ENCODE data around the gene NTMT1.

NTMT1 gene

GRCh38 chr9:129619787-129620668 is 5.9 kb upstream of the NTMT1 start:
- Histone ChIP-seq H3K4me1 (ENCODE audit: control insufficient read depth, insufficient read depth, low read length, unreplicated experiment) (peaks cover 10% of the 10 kb centered on the region), H3K27me3 (ENCODE audit: insufficient read depth, low read length) (no peaks in the 10 kb centered on the region), H2AFZ (ENCODE audit: low read length, unreplicated experiment) (peak overlapping the region; percentile 61)

GRCh38 chr9:129620669-129621295 is 5.2 kb upstream of the NTMT1 start, which contains the start of gene C9orf50:
C9orf50 (minus strand) TSS chr9:129621101; CDS start chr9:129620574, 527 bp downstream.
- peak within 1 kb of the TSS; percentile 61 for H2AFZ ChIP-seq (ENCODE audit: low read length, unreplicated experiment)
- H3K27me3 ChIP-seq (ENCODE audit: insufficient read depth, low read length) = no peaks in the 10 kb centered on the region
- H3K4me1 ChIP-seq (ENCODE audit: control insufficient read depth, insufficient read depth, low read length, unreplicated experiment) = peaks cover 10% of the 10 kb centered on the region
- H3K4me3 ChIP-seq (ENCODE audit: low read depth, low read length) = peak within 1 kb of the TSS; percentile 77
- H3K79me2 ChIP-seq (ENCODE audit: control insufficient read depth, insufficient read depth, low read length, unreplicated experiment) = no peaks in the 10 kb centered on the region
- H3K27ac ChIP-seq (ENCODE audit: low read depth, low read length) = no peak within 1 kb of the TSS
- H3K36me3 ChIP-seq (ENCODE audit: insufficient read depth, low read length) = no peaks in the 10 kb centered on the region

More at GRCh38 chr9:129619787-129620668, 5.9 kb upstream of the NTMT1 start:
- no peaks in the 10 kb centered on the region for H3K79me2 ChIP-seq (ENCODE audit: control insufficient read depth, insufficient read depth, low read length, unreplicated experiment)
- H3K4me3 ChIP-seq (ENCODE audit: low read depth, low read length) = peak overlapping the region; percentile 77
- H3K27ac ChIP-seq (ENCODE audit: low read depth, low read length) = no peak overlapping the region
- H3K36me3 ChIP-seq (ENCODE audit: insufficient read depth, low read length) = no peaks in the 10 kb centered on the region

DNA sequence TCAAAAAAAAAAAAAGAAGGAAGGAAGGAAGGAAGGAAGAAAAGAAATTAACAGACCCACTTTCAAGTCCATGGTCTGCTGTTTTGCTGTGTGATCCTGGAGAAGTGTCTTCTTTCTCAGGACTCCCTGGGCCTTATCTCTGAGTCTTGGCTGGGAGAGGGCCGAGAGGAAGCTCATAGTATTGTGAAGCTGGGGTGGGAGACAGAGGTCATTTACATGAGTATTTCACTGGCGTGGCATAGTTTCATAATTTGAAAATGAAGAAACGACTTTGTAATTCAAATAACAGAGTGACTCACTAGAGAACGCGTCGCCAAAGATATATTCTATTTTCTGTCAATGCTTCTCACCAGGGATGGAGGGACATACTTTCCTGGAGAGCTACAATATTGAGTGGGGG is 2.6 kb upstream of the NTMT1 start:
- Histone ChIP-seq H3K36me3 (ENCODE audit: insufficient read depth, low read length) (no peaks in the 10 kb centered on the region), H2AFZ (ENCODE audit: low read length, unreplicated experiment) (no peak overlapping the region), H3K79me2 (ENCODE audit: control insufficient read depth, insufficient read depth, low read length, unreplicated experiment) (peaks cover 23% of the 10 kb centered on the region), H3K27ac (ENCODE audit: low read depth, low read length) (peak overlapping the region; percentile 52), H3K27me3 (ENCODE audit: insufficient read depth, low read length) (no peaks in the 10 kb centered on the region), H3K4me1 (ENCODE audit: control insufficient read depth, insufficient read depth, low read length, unreplicated experiment) (peaks cover 18% of the 10 kb centered on the region), H3K4me3 (ENCODE audit: low read depth, low read length) (no peak overlapping the region)

GRCh38 chr9:129624168-129624759 is 1.7 kb upstream of the NTMT1 start:
- Histone ChIP-seq H2AFZ (ENCODE audit: low read length, unreplicated experiment) (no peak overlapping the region), H3K27ac (ENCODE audit: low read depth, low read length) (peak overlapping the region; percentile 52; the same call in 1 of the 2 replicates), H3K4me3 (ENCODE audit: low read depth, low read length) (no peak overlapping the region), H3K79me2 (ENCODE audit: control insufficient read depth, insufficient read depth, low read length, unreplicated experiment) (peaks cover 33% of the 10 kb centered on the region), H3K27me3 (ENCODE audit: insufficient read depth, low read length) (no peaks in the 10 kb centered on the region), H3K4me1 (ENCODE audit: control insufficient read depth, insufficient read depth, low read length, unreplicated experiment) (peaks cover 27% of the 10 kb centered on the region), H3K36me3 (ENCODE audit: insufficient read depth, low read length) (no peaks in the 10 kb centered on the region)

DNA sequence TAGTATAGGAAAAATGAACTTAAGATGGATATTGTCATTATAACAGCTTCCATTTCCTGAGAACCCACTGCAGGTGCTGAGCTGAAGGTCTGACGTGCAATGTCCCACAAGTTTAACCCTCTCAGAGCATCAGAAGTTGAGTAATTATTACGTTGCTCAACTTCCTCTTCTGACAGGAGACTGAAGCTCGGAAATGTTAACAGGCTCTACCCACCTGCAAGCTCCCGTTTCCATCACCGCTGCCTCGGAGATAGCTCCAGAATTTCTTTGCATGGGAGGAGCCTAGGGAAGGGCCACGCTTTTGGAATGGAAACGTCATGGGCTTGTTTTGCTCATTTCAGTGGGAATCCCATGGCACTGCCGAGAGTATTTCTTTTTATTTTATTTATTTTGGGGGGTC is 1.0 kb upstream of the NTMT1 start:
- Histone ChIP-seq H3K27me3 (ENCODE audit: insufficient read depth, low read length) (no peaks in the 10 kb centered on the region), H2AFZ (ENCODE audit: low read length, unreplicated experiment) (no peak overlapping the region), H3K4me1 (ENCODE audit: control insufficient read depth, insufficient read depth, low read length, unreplicated experiment) (peaks cover 27% of the 10 kb centered on the region), H3K36me3 (ENCODE audit: insufficient read depth, low read length) (no peaks in the 10 kb centered on the region), H3K79me2 (ENCODE audit: control insufficient read depth, insufficient read depth, low read length, unreplicated experiment) (peaks cover 39% of the 10 kb centered on the region), H3K4me3 (ENCODE audit: low read depth, low read length) (no peak overlapping the region), H3K27ac (ENCODE audit: low read depth, low read length) (no peak overlapping the region)

DNA sequence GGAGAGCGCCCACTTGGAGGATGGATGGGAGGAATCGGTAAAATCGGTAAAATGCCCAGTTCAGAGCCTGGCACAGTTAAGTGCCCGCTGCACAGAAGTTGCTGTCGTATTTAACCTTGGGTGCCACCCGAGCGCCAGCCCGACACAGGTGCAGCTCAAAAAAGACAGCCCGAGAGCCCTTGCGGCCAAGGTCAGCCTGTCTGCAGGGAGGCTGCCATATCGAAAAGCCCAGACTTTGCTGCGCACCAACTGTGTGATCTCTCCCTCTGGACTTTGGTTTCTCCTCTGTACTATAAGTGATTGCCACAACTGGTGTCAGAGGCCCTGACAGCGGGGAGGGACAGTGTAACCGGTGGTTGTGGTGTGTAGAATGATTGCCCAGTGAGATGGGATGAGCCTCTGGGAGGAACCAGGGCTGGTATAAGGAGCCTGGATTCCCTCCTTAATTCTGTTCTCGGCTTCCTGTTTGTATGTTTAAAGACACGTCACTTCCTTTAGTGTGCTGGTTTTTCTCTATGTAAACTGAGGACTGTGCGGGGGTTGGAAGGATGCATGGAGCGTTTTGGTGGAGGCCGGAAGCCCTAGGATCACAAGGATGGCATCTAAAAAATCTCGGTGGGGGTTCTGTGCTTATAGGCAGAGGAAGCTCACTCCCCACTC is 792 bp downstream of the NTMT1 start:
- peaks cover 57% of the 10 kb centered on the region for H3K79me2 ChIP-seq (ENCODE audit: control insufficient read depth, insufficient read depth, low read length, unreplicated experiment)
- H3K4me1 ChIP-seq (ENCODE audit: control insufficient read depth, insufficient read depth, low read length, unreplicated experiment) = peaks cover 42% of the 10 kb centered on the region
- peak overlapping the region; percentile 86 for H3K4me3 ChIP-seq (ENCODE audit: low read depth, low read length)
- no peak overlapping the region for H2AFZ ChIP-seq (ENCODE audit: low read length, unreplicated experiment)
- no peaks in the 10 kb centered on the region for H3K36me3 ChIP-seq (ENCODE audit: insufficient read depth, low read length)
- H3K27me3 ChIP-seq (ENCODE audit: insufficient read depth, low read length) = no peaks in the 10 kb centered on the region
- H3K27ac ChIP-seq (ENCODE audit: low read depth, low read length) = peak overlapping the region; percentile 79

GRCh38 chr9:129627556-129628440 is 1.8 kb downstream of the NTMT1 start:
- peak overlapping the region; percentile 79 for H3K27ac ChIP-seq (ENCODE audit: low read depth, low read length)
- H3K36me3 ChIP-seq (ENCODE audit: insufficient read depth, low read length) = 0 out of 2 replicates have a peak, but pooled peaks cover 2% of the 10 kb centered on the region
- H2AFZ ChIP-seq (ENCODE audit: low read length, unreplicated experiment) = no peak overlapping the region
- H3K4me1 ChIP-seq (ENCODE audit: control insufficient read depth, insufficient read depth, low read length, unreplicated experiment) = peaks cover 52% of the 10 kb centered on the region
- peak overlapping the region; percentile 86 for H3K4me3 ChIP-seq (ENCODE audit: low read depth, low read length)
- peaks cover 68% of the 10 kb centered on the region for H3K79me2 ChIP-seq (ENCODE audit: control insufficient read depth, insufficient read depth, low read length, unreplicated experiment)
- no peaks in the 10 kb centered on the region for H3K27me3 ChIP-seq (ENCODE audit: insufficient read depth, low read length)

DNA sequence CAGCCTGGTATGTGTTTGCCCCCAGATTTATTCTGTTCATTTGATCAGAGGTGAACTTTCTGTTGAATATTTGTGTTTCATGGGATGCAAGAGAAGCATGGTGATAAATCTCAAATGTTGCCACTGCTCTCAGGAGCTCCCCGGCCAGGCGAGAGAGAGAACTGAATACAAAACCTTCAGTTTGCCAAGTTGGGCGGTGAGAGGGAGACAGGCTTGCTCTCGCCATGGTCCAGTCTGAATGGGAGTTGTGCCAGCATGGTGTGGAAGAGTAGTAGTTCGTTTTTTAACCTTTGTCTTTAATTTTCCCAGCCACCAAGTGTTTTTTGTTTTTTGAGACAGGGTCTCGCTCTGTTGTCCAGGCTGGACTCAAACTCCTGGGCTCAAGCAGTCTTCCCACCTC is 2.7 kb downstream of the NTMT1 start:
- H2AFZ ChIP-seq (ENCODE audit: low read length, unreplicated experiment) = no peak overlapping the region
- H3K36me3 ChIP-seq (ENCODE audit: insufficient read depth, low read length) = peaks cover 9% of the 10 kb centered on the region; the same call in 1 of the 2 replicates
- H3K4me1 ChIP-seq (ENCODE audit: control insufficient read depth, insufficient read depth, low read length, unreplicated experiment) = peaks cover 47% of the 10 kb centered on the region
- no peak overlapping the region for H3K27ac ChIP-seq (ENCODE audit: low read depth, low read length)
- peaks cover 77% of the 10 kb centered on the region for H3K79me2 ChIP-seq (ENCODE audit: control insufficient read depth, insufficient read depth, low read length, unreplicated experiment)
- peak overlapping the region; percentile 86 for H3K4me3 ChIP-seq (ENCODE audit: low read depth, low read length)
- no peaks in the 10 kb centered on the region for H3K27me3 ChIP-seq (ENCODE audit: insufficient read depth, low read length)

- Histone ChIP-seq H3K79me2 (ENCODE audit: control insufficient read depth, insufficient read depth, low read length, unreplicated experiment) (peaks cover 83% of the 10 kb centered on the region), H2AFZ (ENCODE audit: low read length, unreplicated experiment) (no peak overlapping the region), H3K36me3 (ENCODE audit: insufficient read depth, low read length) (peaks cover 14% of the 10 kb centered on the region; the same call in 1 of the 2 replicates), H3K27ac (ENCODE audit: low read depth, low read length) (no peak overlapping the region), H3K27me3 (ENCODE audit: insufficient read depth, low read length) (no peaks in the 10 kb centered on the region), H3K4me1 (ENCODE audit: control insufficient read depth, insufficient read depth, low read length, unreplicated experiment) (peaks cover 47% of the 10 kb centered on the region), H3K4me3 (ENCODE audit: low read depth, low read length) (no peak overlapping the region; the same call in 1 of the 2 replicates)
Measured at GRCh38 chr9:129629251-129629820, 3.4 kb downstream of the NTMT1 start.

Measured in ACC112 (cell line).